Endothelial cell of umbilical vein (primary cell): ENCODE results near the gene RNPEPL1. TPM values are rescaled to one million over a fixed set of nuclear protein-coding genes. Genes with fewer than 3 reads are reported as not detected.

Experiments used
- BruUV-seq: library from RNA; stranded (reverse); fragments of 400-500 nt; replicated peaks from 2 replicates; lab custom pipeline; 2021; lab: Mats Ljungman, UMichigan
- CTCF ChIA-PET: fragments of 300-600, 350-600 bp; sonication (Branson Sonifier 250); formaldehyde crosslinking; loops from one replicate; lab custom pipeline; 2021; ENCODE audit warnings: antibody characterized with exemption, inconsistent platforms; lab: Charles Lee
- POLR2A ChIA-PET: fragments of 300-600, 350-600 bp; sonication (Branson Sonifier 250); formaldehyde crosslinking; loops from one replicate; lab custom pipeline; 2021; ENCODE audit warnings: antibody characterized with exemption, inconsistent platforms; lab: Charles Lee
- DNase-seq: peaks from one replicate; pipeline ENCODE4 v3.0.0-alpha.2; 2011; ENCODE audit warnings: low read depth, low spot score
- FAIRE-seq: peaks from 2 replicates; lab custom pipeline; 2011; peaks lifted over from hg19 to GRCh38; lab: Jason Lieb, UNC
- H2AFZ ChIP-seq: 2 replicates; pipeline ENCODE4 v1.6.0; 2012; ENCODE audit warnings: low read depth, low read length, control low read depth, inconsistent platforms
- H3K27ac ChIP-seq: 2 replicates; pipeline ENCODE4 v1.5.1; 2011; ENCODE audit warnings: low read depth, mild to moderate bottlenecking, control low read depth, low read length, moderate library complexity; ENCODE audit not compliant: insufficient read depth
- H3K27me3 ChIP-seq, 2 experiments: 2 replicates each; pipeline versions ENCODE4 v1.6.0 to v1.6.1; 2011; ENCODE audit warnings: low read length in 2 of 2, mixed read lengths in 1 of 2; ENCODE audit not compliant: control insufficient read depth in 2 of 2, insufficient read depth in 2 of 2
- H3K36me3 ChIP-seq, 2 experiments: 2 replicates in 1 of 2; 3 replicates in 1 of 2; pipeline ENCODE4 v1.5.1; 2011; ENCODE audit warnings: low read length in 2 of 2, mild to moderate bottlenecking in 1 of 2, moderate library complexity in 1 of 2; ENCODE audit not compliant: control insufficient read depth in 2 of 2, insufficient read depth in 2 of 2; ENCODE audit errors: extremely low read depth in 1 of 2
- H3K4me1 ChIP-seq: 3 replicates; pipeline ENCODE4 v1.5.1; 2011; ENCODE audit warnings: mild to moderate bottlenecking, low read length; ENCODE audit not compliant: control insufficient read depth, insufficient read depth; ENCODE audit errors: extremely low read depth
- H3K4me2 ChIP-seq: 2 replicates; pipeline ENCODE4 v1.6.1; 2011; ENCODE audit warnings: low read length, control low read depth, mixed read lengths; ENCODE audit not compliant: insufficient read depth
- H3K4me3 ChIP-seq, 3 experiments: fragments of 200-600 bp in 1 of 3; sonication (generic), shearing (Covaris generic) in 1 of 3; replicated peaks in 1 of 3; 2 replicates each; pipeline ENCODE4 v1.5.1; 2011 to 2016; ENCODE audit warnings: control low read depth in 3 of 3, low read length in 3 of 3, mild to moderate bottlenecking in 2 of 3, inconsistent platforms in 1 of 3, low read depth in 1 of 3, moderate library complexity in 1 of 3; ENCODE audit not compliant: insufficient read depth in 1 of 3
- H3K79me2 ChIP-seq: 2 replicates; pipeline ENCODE4 v1.6.0; 2012; ENCODE audit warnings: low read length, inconsistent platforms; ENCODE audit not compliant: control insufficient read depth, insufficient read depth
- H3K9ac ChIP-seq: replicated peaks from 2 replicates; pipeline ENCODE3; 2011; ENCODE audit warnings: low read length, control low read depth; ENCODE audit not compliant: insufficient read depth; ENCODE audit errors: extremely low read depth
- H3K9me1 ChIP-seq: replicated peaks from 3 replicates; pipeline ENCODE4 v1.6.0; 2011; ENCODE audit warnings: mild to moderate bottlenecking, low read length; ENCODE audit not compliant: control insufficient read depth, insufficient read depth; ENCODE audit errors: extremely low read depth
- H3K9me3 ChIP-seq: replicated peaks from 2 replicates; pipeline ENCODE4 v1.5.1; 2012; ENCODE audit warnings: low read length, inconsistent platforms; ENCODE audit not compliant: control insufficient read depth, insufficient read depth
- H4K20me1 ChIP-seq: replicated peaks from 2 replicates; pipeline ENCODE3; 2011; ENCODE audit warnings: mild to moderate bottlenecking, low read length; ENCODE audit not compliant: control insufficient read depth, insufficient read depth; ENCODE audit errors: extremely low read depth
- EZH2 ChIP-seq: IDR thresholded peaks from 2 replicates; pipeline ENCODE4 v1.6.1; 2012; ENCODE audit warnings: borderline replicate concordance, low read depth, mild to moderate bottlenecking, moderate library complexity, low read length, inconsistent platforms; ENCODE audit not compliant: severe bottlenecking
- FOS ChIP-seq: IDR thresholded peaks from 2 replicates; pipeline ENCODE4 v1.6.1; 2011; ENCODE audit warnings: mild to moderate bottlenecking, low read length, moderate library complexity, borderline replicate concordance; ENCODE audit not compliant: insufficient read depth
- JUN ChIP-seq: IDR thresholded peaks from 2 replicates; pipeline ENCODE4 v1.6.1; 2011; ENCODE audit warnings: borderline replicate concordance, low read depth; ENCODE audit not compliant: insufficient read length, insufficient read depth
- MAX ChIP-seq: IDR thresholded peaks from 2 replicates; pipeline ENCODE4 v1.6.1; 2011; ENCODE audit not compliant: insufficient read depth, insufficient read length
- MYC ChIP-seq: IDR thresholded peaks from one replicate; pipeline ENCODE4 v1.6.1; 2011; ENCODE audit warnings: mild to moderate bottlenecking, low read depth, low read length
- POLR2A ChIP-seq: IDR thresholded peaks from 2 replicates; pipeline ENCODE4 v1.6.1; 2012; ENCODE audit warnings: low read depth, mild to moderate bottlenecking, control low read depth, low read length
- POLR2AphosphoS5 ChIP-seq: IDR thresholded peaks from 2 replicates; pipeline ENCODE4 v1.6.1; 2012; ENCODE audit warnings: low read depth, mild to moderate bottlenecking, control low read depth, low read length, moderate library complexity; ENCODE audit not compliant: insufficient read depth
- dilution Hi-C: fragments of 300-500 bp; cut with MboI; formaldehyde crosslinking; loops from one replicate; pipeline ENCODE4 v1.15.0; 2019; ENCODE audit warnings: low sequenced_read_pairs; ENCODE audit not compliant: extremely low pct_ligation_motif_present
- intact Hi-C: fragments of 100-400 bp; cut with micrococcal nuclease; formaldehyde crosslinking; loops from one replicate; pipeline ENCODE4 v1.10.0; 2022
- polyA plus RNA-seq, 4 experiments: library from polyadenylated mRNA; depleted of rRNA in 3 of 4; stranded (reverse) in 3 of 4; unstranded in 1 of 4; fragments of >200 nt; gene quantifications; 2 replicates each; pipeline versions ENCODE4 v1.2.1 to v1.2.3, GENCODE V29; 2011 to 2012; ENCODE audit warnings: missing spikeins in 1 of 4
- total RNA-seq: library from RNA; stranded (reverse); gene quantifications from 2 replicates; pipeline ENCODE4 v1.2.3, GENCODE V29; 2021
- TF ChIP-seq, protein P1 (sequence below), 2 donors: IDR thresholded peaks; 1 replicate in 1 of 2; 2 replicates in 1 of 2; pipeline ENCODE4 v1.5.1; 2011; ENCODE audit warnings: low read length in 2 of 2, mild to moderate bottlenecking in 2 of 2, moderate library complexity in 2 of 2, control low read depth in 1 of 2, inconsistent platforms in 1 of 2, low read depth in 1 of 2; ENCODE audit not compliant: insufficient read depth in 1 of 2; ENCODE audit errors: extremely low read depth in 1 of 2

Gene RNPEPL1
- total and polyA plus RNA-seq, 2 donors (not counting 3 experiments of a cell fraction or from before 2014, with no cell fraction given): 35.8 to 67.1 TPM

GRCh38 chr2:240589375-240589774, 21.1 kb downstream of the RNPEPL1 start:
- Histone ChIP-seq H3K79me2 (peaks cover 53% of the 10 kb centered on the region), H3K27me3 (no peaks in the 10 kb centered on the region), H3K9me3 (no peaks in the 10 kb centered on the region), H3K9ac (no peak overlapping the region), H3K9me1 (no peaks in the 10 kb centered on the region), H3K4me2 (no peak overlapping the region), H3K4me3 (no peak overlapping the region), H2AFZ (no peak overlapping the region), H3K36me3 (peaks cover 2 to 20% of the 10 kb centered on the region in 2 experiments), H3K27ac (no peak overlapping the region), H3K4me1 (peaks cover 17% of the 10 kb centered on the region), H4K20me1 (no peaks in the 10 kb centered on the region)
- FAIRE-seq: no peak
- dilution Hi-C loops (no loop called here), intact Hi-C loops (no loop called here)
- ChIA-PET POLR2A (no interaction called here), CTCF (interaction anchor here (0.7 to 5.3 kb wide), 3 partner anchors 23 to 75 kb away, joined by 3 to 47 read pairs (median 4); no protein-coding TSS in a partner anchor)
- BruUV-seq: no TSS peak
- no peak for DNase-seq
- no peak for TF ChIP-seq FOS
- no peak for TF ChIP-seq JUN
- TF ChIP-seq MAX: no peak
- TF ChIP-seq EZH2: no peak
- TF ChIP-seq, protein P1, sequence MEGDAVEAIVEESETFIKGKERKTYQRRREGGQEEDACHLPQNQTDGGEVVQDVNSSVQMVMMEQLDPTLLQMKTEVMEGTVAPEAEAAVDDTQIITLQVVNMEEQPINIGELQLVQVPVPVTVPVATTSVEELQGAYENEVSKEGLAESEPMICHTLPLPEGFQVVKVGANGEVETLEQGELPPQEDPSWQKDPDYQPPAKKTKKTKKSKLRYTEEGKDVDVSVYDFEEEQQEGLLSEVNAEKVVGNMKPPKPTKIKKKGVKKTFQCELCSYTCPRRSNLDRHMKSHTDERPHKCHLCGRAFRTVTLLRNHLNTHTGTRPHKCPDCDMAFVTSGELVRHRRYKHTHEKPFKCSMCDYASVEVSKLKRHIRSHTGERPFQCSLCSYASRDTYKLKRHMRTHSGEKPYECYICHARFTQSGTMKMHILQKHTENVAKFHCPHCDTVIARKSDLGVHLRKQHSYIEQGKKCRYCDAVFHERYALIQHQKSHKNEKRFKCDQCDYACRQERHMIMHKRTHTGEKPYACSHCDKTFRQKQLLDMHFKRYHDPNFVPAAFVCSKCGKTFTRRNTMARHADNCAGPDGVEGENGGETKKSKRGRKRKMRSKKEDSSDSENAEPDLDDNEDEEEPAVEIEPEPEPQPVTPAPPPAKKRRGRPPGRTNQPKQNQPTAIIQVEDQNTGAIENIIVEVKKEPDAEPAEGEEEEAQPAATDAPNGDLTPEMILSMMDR (IDR thresholded peaks at IDR 0.05; ENCODE audit: extremely low read depth in 1 of 2, insufficient read depth in 1 of 2, low read depth in 1 of 2, low read length in 2 of 2): no peak
- TF ChIP-seq POLR2AphosphoS5: no peak
- TF ChIP-seq MYC: no peak
- TF ChIP-seq POLR2A: no peak
